WI38 (cell line): ENCODE results near the gene CDK17.

Experiments used
- H3K4me3 ChIP-seq: 2 replicates; pipeline ENCODE4 v1.5.1; 2011; ENCODE audit warnings: low read depth, mild to moderate bottlenecking, control low read depth, low read length
- TF ChIP-seq, protein P1 (sequence below): IDR thresholded peaks from 2 replicates; pipeline ENCODE4 v1.5.1; 2012; ENCODE audit warnings: low read depth, mild to moderate bottlenecking, control low read depth, low read length

CDK17 gene

DNA sequence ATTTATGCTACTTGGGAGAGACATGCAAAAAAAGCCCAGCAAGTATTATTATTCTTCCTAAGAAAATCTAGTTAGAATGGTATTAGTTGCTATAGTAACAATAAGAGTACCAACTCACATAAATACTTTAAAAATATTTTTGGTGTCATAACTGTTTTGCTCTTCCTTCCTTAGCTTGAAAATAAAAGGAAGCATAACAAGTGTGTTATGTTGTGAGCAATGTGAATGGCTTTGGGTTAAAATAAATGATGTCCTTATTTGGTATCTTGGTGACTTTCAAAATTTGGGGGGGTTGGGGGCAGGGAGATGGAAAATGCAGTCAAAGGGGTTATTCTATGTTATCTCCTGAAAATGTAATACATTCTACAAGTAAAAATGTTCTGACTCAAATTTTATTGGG lies 115.1 kb downstream of the CDK17 start:
- H3K4me3 ChIP-seq = no peak overlapping the region
- TF ChIP-seq, protein P1, sequence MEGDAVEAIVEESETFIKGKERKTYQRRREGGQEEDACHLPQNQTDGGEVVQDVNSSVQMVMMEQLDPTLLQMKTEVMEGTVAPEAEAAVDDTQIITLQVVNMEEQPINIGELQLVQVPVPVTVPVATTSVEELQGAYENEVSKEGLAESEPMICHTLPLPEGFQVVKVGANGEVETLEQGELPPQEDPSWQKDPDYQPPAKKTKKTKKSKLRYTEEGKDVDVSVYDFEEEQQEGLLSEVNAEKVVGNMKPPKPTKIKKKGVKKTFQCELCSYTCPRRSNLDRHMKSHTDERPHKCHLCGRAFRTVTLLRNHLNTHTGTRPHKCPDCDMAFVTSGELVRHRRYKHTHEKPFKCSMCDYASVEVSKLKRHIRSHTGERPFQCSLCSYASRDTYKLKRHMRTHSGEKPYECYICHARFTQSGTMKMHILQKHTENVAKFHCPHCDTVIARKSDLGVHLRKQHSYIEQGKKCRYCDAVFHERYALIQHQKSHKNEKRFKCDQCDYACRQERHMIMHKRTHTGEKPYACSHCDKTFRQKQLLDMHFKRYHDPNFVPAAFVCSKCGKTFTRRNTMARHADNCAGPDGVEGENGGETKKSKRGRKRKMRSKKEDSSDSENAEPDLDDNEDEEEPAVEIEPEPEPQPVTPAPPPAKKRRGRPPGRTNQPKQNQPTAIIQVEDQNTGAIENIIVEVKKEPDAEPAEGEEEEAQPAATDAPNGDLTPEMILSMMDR = no peak

GRCh38 chr12:96274331-96274730 lies 125.9 kb downstream of the CDK17 start:
- H3K4me3 ChIP-seq = no peak overlapping the region
- TF ChIP-seq, protein P1 = no peak

DNA sequence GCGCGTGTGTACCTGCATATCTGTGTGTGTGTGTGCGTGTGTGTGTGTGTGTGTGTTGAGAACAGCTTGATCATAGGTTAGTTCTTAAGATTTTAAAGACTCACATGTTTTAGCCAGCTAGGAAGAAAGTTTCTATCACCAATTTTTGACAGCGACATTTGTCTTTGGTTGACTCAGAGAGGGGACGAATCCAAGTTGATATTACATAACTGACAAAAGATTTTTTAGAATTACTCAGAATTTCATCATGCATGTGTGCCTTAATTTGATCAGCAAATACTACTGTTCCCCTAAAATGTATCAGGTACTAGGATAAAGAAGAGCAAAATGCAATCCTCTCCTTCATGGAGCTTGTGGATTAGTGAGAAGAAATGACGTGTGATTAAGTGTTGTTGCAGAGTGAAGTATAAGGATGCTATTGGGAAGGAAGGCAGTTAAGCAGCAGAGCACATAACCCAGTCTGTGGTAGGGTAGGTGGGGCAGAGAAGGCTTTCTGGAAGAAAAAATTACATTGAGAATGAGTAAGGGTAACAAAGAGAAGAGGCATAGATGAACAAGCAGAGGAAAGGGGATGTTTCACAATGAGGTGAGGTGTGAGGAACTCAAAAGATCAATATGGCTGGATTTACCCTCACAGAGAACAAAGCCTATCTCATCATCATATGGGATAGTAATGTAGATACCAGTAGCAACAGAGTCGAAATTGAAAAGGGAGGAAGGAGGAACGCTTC lies 128.6 kb downstream of the CDK17 start:
- TF ChIP-seq, protein P1 = no peak
- no peak overlapping the region for H3K4me3 ChIP-seq

DNA sequence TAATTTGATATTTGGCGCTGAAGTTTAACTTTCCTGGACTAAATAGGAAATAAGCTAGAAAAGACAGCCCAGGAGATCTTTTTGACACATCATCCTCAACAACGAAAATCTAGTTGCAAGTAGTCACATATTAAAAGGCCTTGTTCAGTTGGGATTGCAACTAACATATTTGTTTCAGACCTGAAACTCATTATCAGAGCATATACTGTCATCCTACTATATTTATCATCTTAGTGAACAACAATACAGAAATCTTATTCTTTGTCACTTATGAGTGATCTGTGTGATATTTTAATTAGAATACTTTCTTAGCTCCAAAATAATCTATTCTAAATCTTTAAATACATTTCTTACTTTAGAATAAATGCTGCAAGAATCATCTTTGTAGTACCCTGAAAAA lies 134.0 kb downstream of the CDK17 start:
- TF ChIP-seq, protein P1 = no peak
- no peak overlapping the region for H3K4me3 ChIP-seq

DNA sequence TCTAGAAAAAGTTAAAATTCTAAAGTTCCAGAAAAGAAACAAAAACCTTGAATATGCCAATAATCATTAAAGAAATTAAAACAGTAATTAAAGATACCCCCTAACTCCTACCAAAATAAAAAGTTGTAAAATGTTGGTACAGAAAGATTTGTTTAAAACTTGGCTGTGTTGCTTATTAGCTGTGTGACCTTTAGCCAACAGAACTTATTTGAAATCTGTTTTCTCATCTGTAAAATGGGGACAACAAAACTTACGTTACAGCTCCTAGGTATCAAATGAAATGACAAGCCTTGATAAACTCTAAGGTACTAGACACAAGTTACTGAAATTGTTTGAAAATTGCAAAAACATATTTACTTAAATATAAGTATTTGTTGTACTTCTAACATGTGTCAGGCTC lies 134.4 kb downstream of the CDK17 start:
- no peak overlapping the region for H3K4me3 ChIP-seq
- TF ChIP-seq, protein P1 = no peak

DNA sequence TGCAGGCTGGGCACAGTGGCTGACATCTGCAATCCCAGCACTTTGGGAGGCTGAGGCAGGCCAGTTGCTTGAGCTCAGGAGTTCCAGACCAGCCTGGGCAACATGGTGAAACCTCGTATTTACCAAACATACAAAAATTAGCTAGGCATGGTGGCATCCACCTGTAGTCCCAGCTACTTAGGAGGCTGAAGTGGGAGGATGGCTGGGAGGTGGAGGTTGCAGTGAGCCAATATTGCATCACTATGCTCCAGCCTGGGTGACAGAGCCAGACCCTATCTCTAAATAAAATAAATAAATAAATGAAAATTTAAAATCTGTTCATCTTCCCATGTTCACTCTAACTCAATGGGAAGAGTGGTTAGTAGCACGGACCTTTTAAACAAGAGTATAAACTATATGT lies 134.8 kb downstream of the CDK17 start:
- H3K4me3 ChIP-seq = no peak overlapping the region
- TF ChIP-seq, protein P1 = no peak

DNA sequence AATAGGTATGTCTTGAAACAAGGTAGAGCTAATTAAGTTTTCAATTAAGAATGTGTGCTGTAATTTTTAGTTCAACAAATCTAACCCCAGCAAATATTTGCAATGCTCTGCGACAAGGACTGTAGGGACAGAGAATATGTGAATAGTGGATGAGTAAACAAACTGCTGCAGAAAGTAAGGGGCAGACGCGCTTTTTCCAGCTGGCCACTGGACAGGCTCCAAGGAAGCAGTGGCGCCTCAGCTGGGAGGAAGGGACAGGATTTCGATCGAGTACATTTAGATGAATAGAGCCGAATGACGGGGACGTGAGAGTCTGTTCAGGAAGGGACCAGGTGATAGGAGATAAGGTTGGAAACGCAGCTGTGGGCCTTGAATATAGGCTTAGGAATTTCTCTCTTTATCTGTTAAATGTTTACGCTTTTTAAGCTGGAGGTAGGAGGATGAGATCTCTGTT lies 136.8 kb downstream of the CDK17 start:
- no peak overlapping the region for H3K4me3 ChIP-seq
- TF ChIP-seq, protein P1 = no peak
